SK-N-SH (cell line): ENCODE results near the gene IQSEC1. TPM values are rescaled to one million over a fixed set of nuclear protein-coding genes. Genes with fewer than 3 reads are reported as not detected.

Experiments
- CTCF ChIA-PET: fragments of 300-600, 350-600 bp; formaldehyde crosslinking; extraction: SDS; loops from one replicate; lab custom pipeline; 2021; lab: Yijun Ruan, JAX
- POLR2A ChIA-PET: fragments of 350-600 bp; sonication (Branson Sonifier 250); formaldehyde crosslinking; extraction: SDS; loops from one replicate; lab custom pipeline; 2020; ENCODE audit warnings: antibody characterized with exemption, inconsistent platforms; lab: Yijun Ruan, JAX
- DNase-seq: peaks from one replicate; pipeline ENCODE4 v3.0.0; 2012
- H2AFZ ChIP-seq: fragments of 200-600 bp; sonication (generic); 2 replicates; pipeline ENCODE4 v1.8.1; 2016; ENCODE audit warnings: antibody characterized with exemption, mild to moderate bottlenecking, low read depth
- H3F3A ChIP-seq: fragments of 200-600 bp; sonication (generic); replicated peaks from 2 replicates; pipeline ENCODE3; 2016; ENCODE audit warnings: antibody characterized with exemption, mild to moderate bottlenecking; ENCODE audit not compliant: insufficient read depth
- H3K27ac ChIP-seq, 2 experiments: fragments of 200-500 bp in 1 of 2; fragments of 200-600 bp in 1 of 2; sonication (Bioruptor generic) in 1 of 2; sonication (generic), shearing (Covaris generic) in 1 of 2; 2 replicates each; pipeline versions ENCODE4 v1.5.1 to v1.6.1; 2014 to 2016; ENCODE audit warnings: low read depth in 2 of 2, inconsistent platforms in 1 of 2, low read length in 1 of 2, mild to moderate bottlenecking in 1 of 2, mixed read lengths in 1 of 2
- H3K27me3 ChIP-seq: fragments of 200-600 bp; sonication (generic), shearing (Covaris generic); 2 replicates; pipeline ENCODE4 v1.6.1; 2016; ENCODE audit warnings: mixed run types; ENCODE audit not compliant: insufficient read depth
- H3K36me3 ChIP-seq, 2 experiments: fragments of 200-500 bp in 1 of 2; fragments of 200-600 bp in 1 of 2; sonication (Bioruptor generic) in 1 of 2; sonication (generic) in 1 of 2; replicated peaks in 1 of 2; 2 replicates each; pipeline versions ENCODE3 to v1.5.1; 2014 to 2016; ENCODE audit warnings: low read length in 1 of 2, mild to moderate bottlenecking in 1 of 2; ENCODE audit not compliant: insufficient read depth in 2 of 2, control insufficient read depth in 1 of 2
- H3K4me1 ChIP-seq, 2 experiments: fragments of 200-500 bp in 1 of 2; fragments of 200-600 bp in 1 of 2; sonication (Bioruptor generic) in 1 of 2; sonication (generic), shearing (Covaris generic) in 1 of 2; 2 replicates each; pipeline versions ENCODE4 v1.5.1 to v1.6.1; 2014 to 2016; ENCODE audit warnings: low read depth in 1 of 2, low read length in 1 of 2, mixed run types in 1 of 2; ENCODE audit not compliant: insufficient read depth in 2 of 2, control insufficient read depth in 1 of 2
- H3K4me2 ChIP-seq: fragments of 200-600 bp; sonication (generic), shearing (Covaris generic); 2 replicates; pipeline ENCODE4 v1.6.1; 2017; ENCODE audit warnings: mixed run types
- H3K4me3 ChIP-seq, 2 experiments: fragments of 200-500 bp in 1 of 2; fragments of 200-600 bp in 1 of 2; sonication (Bioruptor generic) in 1 of 2; sonication (generic), shearing (Covaris generic) in 1 of 2; 2 replicates each; pipeline versions ENCODE4 v1.5.1 to v1.8.1; 2014 to 2016; ENCODE audit warnings: low read depth in 2 of 2, inconsistent platforms in 1 of 2, low read length in 1 of 2, mild to moderate bottlenecking in 1 of 2, mixed read lengths in 1 of 2, moderate library complexity in 1 of 2
- H3K79me2 ChIP-seq: fragments of 200-600 bp; sonication (generic); 2 replicates; pipeline ENCODE4 v1.8.1; 2017; ENCODE audit warnings: mild to moderate bottlenecking; ENCODE audit not compliant: insufficient read depth
- H3K9ac ChIP-seq: fragments of 200-600 bp; sonication (generic); 2 replicates; pipeline ENCODE4 v1.6.1; 2017; ENCODE audit warnings: mixed run types
- H3K9me2 ChIP-seq: fragments of 200-600 bp; sonication (generic); 2 replicates; pipeline ENCODE4 v1.6.1; 2017; ENCODE audit warnings: mixed run types
- H3K9me3 ChIP-seq: fragments of 200-600 bp; sonication (generic); 2 replicates; pipeline ENCODE4 v1.6.1; 2017; ENCODE audit warnings: mixed run types, mild to moderate bottlenecking, moderate library complexity
- H4K20me1 ChIP-seq: fragments of 200-600 bp; sonication (generic); 2 replicates; pipeline ENCODE4 v1.6.1; 2017; ENCODE audit warnings: mild to moderate bottlenecking, mixed run types; ENCODE audit not compliant: insufficient read depth
- CHD2 ChIP-seq: fragments of 150-350 bp; IDR thresholded peaks from 2 replicates; pipeline ENCODE4 v1.6.1; 2018; ENCODE audit warnings: low read length; ENCODE audit not compliant: partially characterized antibody
- ELF1 ChIP-seq: IDR thresholded peaks from 2 replicates; pipeline ENCODE4 v1.4.0; 2012
- FOXJ3 ChIP-seq: sonication (generic); formaldehyde crosslinking; IDR thresholded peaks from 2 replicates; pipeline ENCODE4 v1.5.1; 2020; ENCODE audit warnings: mild to moderate bottlenecking, missing genetic modification reagents
- GABPA ChIP-seq: IDR thresholded peaks from 2 replicates; pipeline ENCODE4 v1.4.0; 2012; ENCODE audit warnings: low read depth, mild to moderate bottlenecking
- GATA2 ChIP-seq: sonication (generic); formaldehyde crosslinking; IDR thresholded peaks from 2 replicates; pipeline ENCODE4 v1.5.0; 2020; ENCODE audit warnings: mild to moderate bottlenecking, missing genetic modification reagents
- IRF3 ChIP-seq: fragments of 150-350 bp; IDR thresholded peaks from 2 replicates; pipeline ENCODE4 v1.6.1; 2016; ENCODE audit warnings: mild to moderate bottlenecking, low read depth, low read length
- JUND ChIP-seq: IDR thresholded peaks from 2 replicates; pipeline ENCODE4 v1.4.0; 2012
- MEF2A ChIP-seq: IDR thresholded peaks from 2 replicates; pipeline ENCODE4 v1.4.0; 2012; ENCODE audit warnings: low read depth, borderline replicate concordance
- MXI1 ChIP-seq: IDR thresholded peaks from 2 replicates; pipeline ENCODE4 v1.6.1; 2012; ENCODE audit warnings: mild to moderate bottlenecking, low read depth, low read length, improper control_type of control experiment
- NFIC ChIP-seq: IDR thresholded peaks from 2 replicates; pipeline ENCODE4 v1.4.0; 2012; ENCODE audit warnings: borderline replicate concordance
- NRF1 ChIP-seq: IDR thresholded peaks from 2 replicates; pipeline ENCODE4 v1.6.1; 2012; ENCODE audit warnings: low read depth, mild to moderate bottlenecking, low read length
- POLR2AphosphoS5 ChIP-seq: IDR thresholded peaks from 2 replicates; pipeline ENCODE4 v1.6.1; 2012; ENCODE audit warnings: low read depth, low read length
- RCOR1 ChIP-seq: fragments of 150-350 bp; IDR thresholded peaks from 2 replicates; pipeline ENCODE4 v1.6.1; 2017; ENCODE audit warnings: antibody characterized with exemption, low read length
- REST ChIP-seq: IDR thresholded peaks from 2 replicates; pipeline ENCODE4 v1.6.1; 2012; ENCODE audit warnings: mild to moderate bottlenecking, low read depth, low read length, moderate library complexity
- RXRA ChIP-seq: IDR thresholded peaks from 2 replicates; pipeline ENCODE4 v1.4.0; 2012; ENCODE audit warnings: low read depth, mild to moderate bottlenecking, borderline replicate concordance
- SMC3 ChIP-seq: IDR thresholded peaks from 2 replicates; pipeline ENCODE4 v1.6.1; 2012; ENCODE audit warnings: low read depth, low read length, improper control_type of control experiment
- TCF12 ChIP-seq: IDR thresholded peaks from 2 replicates; pipeline ENCODE4 v1.4.0; 2012
- TEAD4 ChIP-seq: IDR thresholded peaks from 2 replicates; pipeline ENCODE4 v1.4.0; 2012; ENCODE audit warnings: mild to moderate bottlenecking, borderline replicate concordance; ENCODE audit not compliant: insufficient read depth
- WGBS: methylation state at CpG from one replicate; pipeline ENCODE4 v1.1.6; 2017; ENCODE audit warnings: low lambda C conversion rate; 5-methylcytosine and 5-hydroxymethylcytosine counted together
- polyA plus RNA-seq, 3 experiments: library from polyadenylated mRNA; depleted of rRNA; stranded (reverse); fragments of >200 nt; gene quantifications; 2 replicates each; pipeline ENCODE4 v1.2.3, GENCODE V29; 2012
- TF ChIP-seq, protein P1 (sequence below): fragments of 150-350 bp; IDR thresholded peaks from 2 replicates; pipeline ENCODE4 v1.6.1; 2017; ENCODE audit warnings: antibody characterized with exemption, low read length, low read depth, borderline replicate concordance
- TF ChIP-seq, protein P2 (sequence below): IDR thresholded peaks from 2 replicates; pipeline ENCODE4 v1.4.0; 2012; ENCODE audit warnings: low read depth, borderline replicate concordance
- TF ChIP-seq, protein P3 (sequence below): IDR thresholded peaks from 2 replicates; pipeline ENCODE4; 2012

Gene IQSEC1
- polyA plus RNA-seq, 1 of the 3 experiments (the other 2 are of a cell fraction): 6.2 TPM

GRCh38 chr3:13034109-13034800 lies 39.0 kb downstream of the IQSEC1 start:
- ChIA-PET CTCF (no interaction called here), POLR2A (no interaction called here)
- Histone ChIP-seq H3K4me1 (peaks cover 0 to 13% of the 10 kb centered on the region in 2 experiments; a peak in 1 of 4 replicates), H3K9me2 (no peaks in the 10 kb centered on the region), H4K20me1 (no peaks in the 10 kb centered on the region), H3K27me3 (no peaks in the 10 kb centered on the region), H3F3A (no peaks in the 10 kb centered on the region), H3K9ac (no peak overlapping the region), H3K36me3 (no peaks in the 10 kb centered on the region), H3K9me3 (no peaks in the 10 kb centered on the region), H3K79me2 (no peaks in the 10 kb centered on the region), H3K4me3 (no peak overlapping the region), H3K4me2 (no peak overlapping the region), H2AFZ (no peak overlapping the region), H3K27ac (no peak overlapping the region)
- no peak for TF ChIP-seq REST
- TF ChIP-seq RXRA: no peak
- no peak for TF ChIP-seq SMC3
- TF ChIP-seq GATA2 (CRISPR knock-in tag): no peak
- TF ChIP-seq CHD2: no peak
- no peak for TF ChIP-seq POLR2AphosphoS5
- no peak for TF ChIP-seq RCOR1
- TF ChIP-seq TCF12: no peak
- TF ChIP-seq GABPA: no peak
- TF ChIP-seq ELF1: no peak
- no peak for TF ChIP-seq IRF3
- no peak for TF ChIP-seq JUND
- no peak for TF ChIP-seq MEF2A
- 79% methylated on average over 19 of the region's 21 CpGs for WGBS
- DNase-seq: no peak

DNA sequence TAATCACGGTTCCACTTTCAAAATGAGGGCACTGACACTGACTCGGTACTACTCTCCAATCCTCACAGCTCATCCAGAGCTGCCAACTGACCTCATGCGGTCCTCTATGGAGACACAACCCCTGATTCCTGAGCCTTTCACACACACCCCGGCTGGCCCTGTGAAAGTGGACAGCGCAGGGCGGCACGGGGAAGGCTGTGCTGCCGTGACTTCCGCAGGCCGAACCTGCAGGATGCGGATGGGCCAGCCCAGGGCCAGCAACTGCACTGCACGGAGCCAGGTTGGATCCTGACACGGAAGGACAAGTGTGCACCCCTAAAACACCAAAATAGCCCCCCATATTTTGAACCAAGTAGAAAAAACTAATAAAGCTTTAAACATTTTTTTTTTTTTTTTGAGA lies 41.0 kb downstream of the IQSEC1 start:
- Histone ChIP-seq H3K4me3 (no peak overlapping the region), H3K4me2 (no peak overlapping the region), H3K27ac (no peak overlapping the region), H3K9me2 (no peaks in the 10 kb centered on the region), H3K36me3 (no peaks in the 10 kb centered on the region), H3K4me1 (peaks cover 0 to 22% of the 10 kb centered on the region in 2 experiments; a peak in 2 of 4 replicates), H3K79me2 (no peaks in the 10 kb centered on the region), H3F3A (no peaks in the 10 kb centered on the region), H3K9me3 (no peaks in the 10 kb centered on the region), H3K27me3 (no peaks in the 10 kb centered on the region), H4K20me1 (no peaks in the 10 kb centered on the region), H2AFZ (no peak overlapping the region), H3K9ac (no peak overlapping the region)
- 85% methylated on average over 8 of the region's 13 CpGs for whole genome bisulfite sequencing
- POLR2A ChIA-PET: no interaction called here
- CTCF ChIA-PET: no interaction called here
- no peak for DNase-seq
- TF ChIP-seq, protein P1, sequence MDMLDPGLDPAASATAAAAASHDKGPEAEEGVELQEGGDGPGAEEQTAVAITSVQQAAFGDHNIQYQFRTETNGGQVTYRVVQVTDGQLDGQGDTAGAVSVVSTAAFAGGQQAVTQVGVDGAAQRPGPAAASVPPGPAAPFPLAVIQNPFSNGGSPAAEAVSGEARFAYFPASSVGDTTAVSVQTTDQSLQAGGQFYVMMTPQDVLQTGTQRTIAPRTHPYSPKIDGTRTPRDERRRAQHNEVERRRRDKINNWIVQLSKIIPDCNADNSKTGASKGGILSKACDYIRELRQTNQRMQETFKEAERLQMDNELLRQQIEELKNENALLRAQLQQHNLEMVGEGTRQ: no peak
- TF ChIP-seq, protein P2, sequence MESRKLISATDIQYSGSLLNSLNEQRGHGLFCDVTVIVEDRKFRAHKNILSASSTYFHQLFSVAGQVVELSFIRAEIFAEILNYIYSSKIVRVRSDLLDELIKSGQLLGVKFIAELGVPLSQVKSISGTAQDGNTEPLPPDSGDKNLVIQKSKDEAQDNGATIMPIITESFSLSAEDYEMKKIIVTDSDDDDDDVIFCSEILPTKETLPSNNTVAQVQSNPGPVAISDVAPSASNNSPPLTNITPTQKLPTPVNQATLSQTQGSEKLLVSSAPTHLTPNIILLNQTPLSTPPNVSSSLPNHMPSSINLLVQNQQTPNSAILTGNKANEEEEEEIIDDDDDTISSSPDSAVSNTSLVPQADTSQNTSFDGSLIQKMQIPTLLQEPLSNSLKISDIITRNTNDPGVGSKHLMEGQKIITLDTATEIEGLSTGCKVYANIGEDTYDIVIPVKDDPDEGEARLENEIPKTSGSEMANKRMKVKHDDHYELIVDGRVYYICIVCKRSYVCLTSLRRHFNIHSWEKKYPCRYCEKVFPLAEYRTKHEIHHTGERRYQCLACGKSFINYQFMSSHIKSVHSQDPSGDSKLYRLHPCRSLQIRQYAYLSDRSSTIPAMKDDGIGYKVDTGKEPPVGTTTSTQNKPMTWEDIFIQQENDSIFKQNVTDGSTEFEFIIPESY: no peak
- TF ChIP-seq, protein P3, sequence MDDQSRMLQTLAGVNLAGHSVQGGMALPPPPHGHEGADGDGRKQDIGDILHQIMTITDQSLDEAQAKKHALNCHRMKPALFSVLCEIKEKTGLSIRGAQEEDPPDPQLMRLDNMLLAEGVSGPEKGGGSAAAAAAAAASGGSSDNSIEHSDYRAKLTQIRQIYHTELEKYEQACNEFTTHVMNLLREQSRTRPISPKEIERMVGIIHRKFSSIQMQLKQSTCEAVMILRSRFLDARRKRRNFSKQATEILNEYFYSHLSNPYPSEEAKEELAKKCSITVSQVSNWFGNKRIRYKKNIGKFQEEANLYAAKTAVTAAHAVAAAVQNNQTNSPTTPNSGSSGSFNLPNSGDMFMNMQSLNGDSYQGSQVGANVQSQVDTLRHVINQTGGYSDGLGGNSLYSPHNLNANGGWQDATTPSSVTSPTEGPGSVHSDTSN: no peak
- TF ChIP-seq FOXJ3 (no peak), GABPA (no peak), NRF1 (no peak), TEAD4 (no peak), TCF12 (no peak), NFIC (no peak), MXI1 (no peak)
